WTC11 (cell line): ENCODE results near the gene NGRN.

Source experiments
- CREB1 ChIP-seq: sonication (generic); formaldehyde crosslinking; IDR thresholded peaks from 2 replicates; pipeline ENCODE4 v1.8.0; 2023; ENCODE audit warnings: mild to moderate bottlenecking, missing genetic modification reagents
- CREM ChIP-seq: sonication (generic); formaldehyde crosslinking; IDR thresholded peaks from 2 replicates; pipeline ENCODE4 v1.8.1; 2022; ENCODE audit warnings: mild to moderate bottlenecking, missing genetic modification reagents, moderate library complexity
- NR3C1 ChIP-seq: sonication (generic); formaldehyde crosslinking; conservative IDR thresholded peaks from 2 replicates; pipeline ENCODE4 v1.8.1; 2023; ENCODE audit warnings: low read depth, mild to moderate bottlenecking, missing genetic modification reagents
- SMAD3 ChIP-seq: sonication (generic); formaldehyde crosslinking; IDR thresholded peaks from 2 replicates; pipeline ENCODE4 v1.8.0; 2022; ENCODE audit warnings: missing genetic modification reagents, mild to moderate bottlenecking, borderline replicate concordance
- SP1 ChIP-seq: sonication (generic); formaldehyde crosslinking; conservative IDR thresholded peaks from 2 replicates; pipeline ENCODE4 v1.8.1; 2022; ENCODE audit warnings: missing genetic modification reagents
- TEAD1 ChIP-seq: sonication (generic); formaldehyde crosslinking; IDR thresholded peaks from 2 replicates; pipeline ENCODE4 v1.8.0; 2022; ENCODE audit warnings: mild to moderate bottlenecking, missing genetic modification reagents
- ZNF532 ChIP-seq: fragments of 250-450 bp; sonication (Bioruptor Pico); IDR thresholded peaks from 2 replicates; pipeline ENCODE4 v1.9.0; 2021; ENCODE audit warnings: mild to moderate bottlenecking, borderline replicate concordance
- TF ChIP-seq, protein P1 (sequence below): fragments of 200-600 bp; IDR thresholded peaks from 2 replicates; pipeline ENCODE4 v1.8.0; 2022; ENCODE audit warnings: antibody characterized with exemption
- TF ChIP-seq, protein P2 (sequence below): sonication (generic); formaldehyde crosslinking; IDR thresholded peaks from 2 replicates; pipeline ENCODE4 v1.8.0; 2022; ENCODE audit warnings: mild to moderate bottlenecking, missing genetic modification reagents
- TF ChIP-seq, protein P3 (sequence below): sonication (generic); formaldehyde crosslinking; IDR thresholded peaks from 2 replicates; pipeline ENCODE4 v1.8.1; 2023; ENCODE audit warnings: mild to moderate bottlenecking, missing genetic modification reagents, borderline replicate concordance

DNA sequence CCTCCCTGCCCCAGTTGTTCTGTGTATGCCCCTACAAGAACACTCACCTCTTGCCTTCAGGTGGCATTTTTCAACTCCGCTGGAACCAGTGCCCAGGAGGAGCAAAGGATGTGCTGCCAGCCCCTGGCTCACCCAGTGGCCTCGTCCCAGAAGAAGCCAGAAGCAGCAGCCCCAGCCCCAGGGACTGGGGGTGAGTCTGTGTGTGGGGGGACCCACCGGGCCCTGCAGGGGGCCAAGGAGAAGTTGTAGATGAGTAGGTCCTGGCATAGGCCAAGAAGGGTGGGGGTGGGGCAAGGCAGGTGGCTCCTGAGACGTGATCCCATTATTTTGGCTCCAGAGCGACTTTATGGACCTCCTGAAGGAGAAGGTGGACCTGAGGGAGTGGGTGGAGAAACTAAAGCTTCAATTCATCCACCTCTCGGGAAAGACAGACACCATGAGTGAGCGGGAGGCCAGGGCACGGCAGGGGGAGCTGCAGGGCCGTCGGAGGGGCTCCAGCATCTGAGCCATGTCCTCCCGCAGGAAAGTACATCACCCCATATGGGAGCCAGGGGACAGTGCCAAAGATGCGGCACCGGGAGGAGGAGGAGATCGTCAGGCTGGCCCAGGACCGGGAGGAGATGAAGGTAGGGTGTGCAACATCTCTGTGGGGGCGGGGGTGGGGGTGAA lies 29.3 kb downstream of the NGRN start:
- TF ChIP-seq CREB1 (CRISPR knock-in tag) (no peak), NR3C1 (CRISPR knock-in tag) (no peak), TEAD1 (CRISPR knock-in tag) (no peak), SP1 (no peak), SMAD3 (CRISPR knock-in tag) (no peak), CREM (CRISPR knock-in tag) (no peak), ZNF532 (no peak)
- TF ChIP-seq, protein P1, sequence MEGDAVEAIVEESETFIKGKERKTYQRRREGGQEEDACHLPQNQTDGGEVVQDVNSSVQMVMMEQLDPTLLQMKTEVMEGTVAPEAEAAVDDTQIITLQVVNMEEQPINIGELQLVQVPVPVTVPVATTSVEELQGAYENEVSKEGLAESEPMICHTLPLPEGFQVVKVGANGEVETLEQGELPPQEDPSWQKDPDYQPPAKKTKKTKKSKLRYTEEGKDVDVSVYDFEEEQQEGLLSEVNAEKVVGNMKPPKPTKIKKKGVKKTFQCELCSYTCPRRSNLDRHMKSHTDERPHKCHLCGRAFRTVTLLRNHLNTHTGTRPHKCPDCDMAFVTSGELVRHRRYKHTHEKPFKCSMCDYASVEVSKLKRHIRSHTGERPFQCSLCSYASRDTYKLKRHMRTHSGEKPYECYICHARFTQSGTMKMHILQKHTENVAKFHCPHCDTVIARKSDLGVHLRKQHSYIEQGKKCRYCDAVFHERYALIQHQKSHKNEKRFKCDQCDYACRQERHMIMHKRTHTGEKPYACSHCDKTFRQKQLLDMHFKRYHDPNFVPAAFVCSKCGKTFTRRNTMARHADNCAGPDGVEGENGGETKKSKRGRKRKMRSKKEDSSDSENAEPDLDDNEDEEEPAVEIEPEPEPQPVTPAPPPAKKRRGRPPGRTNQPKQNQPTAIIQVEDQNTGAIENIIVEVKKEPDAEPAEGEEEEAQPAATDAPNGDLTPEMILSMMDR, result no peak
- TF ChIP-seq, protein P2, sequence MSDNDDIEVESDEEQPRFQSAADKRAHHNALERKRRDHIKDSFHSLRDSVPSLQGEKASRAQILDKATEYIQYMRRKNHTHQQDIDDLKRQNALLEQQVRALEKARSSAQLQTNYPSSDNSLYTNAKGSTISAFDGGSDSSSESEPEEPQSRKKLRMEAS, result no peak
- TF ChIP-seq, protein P3, sequence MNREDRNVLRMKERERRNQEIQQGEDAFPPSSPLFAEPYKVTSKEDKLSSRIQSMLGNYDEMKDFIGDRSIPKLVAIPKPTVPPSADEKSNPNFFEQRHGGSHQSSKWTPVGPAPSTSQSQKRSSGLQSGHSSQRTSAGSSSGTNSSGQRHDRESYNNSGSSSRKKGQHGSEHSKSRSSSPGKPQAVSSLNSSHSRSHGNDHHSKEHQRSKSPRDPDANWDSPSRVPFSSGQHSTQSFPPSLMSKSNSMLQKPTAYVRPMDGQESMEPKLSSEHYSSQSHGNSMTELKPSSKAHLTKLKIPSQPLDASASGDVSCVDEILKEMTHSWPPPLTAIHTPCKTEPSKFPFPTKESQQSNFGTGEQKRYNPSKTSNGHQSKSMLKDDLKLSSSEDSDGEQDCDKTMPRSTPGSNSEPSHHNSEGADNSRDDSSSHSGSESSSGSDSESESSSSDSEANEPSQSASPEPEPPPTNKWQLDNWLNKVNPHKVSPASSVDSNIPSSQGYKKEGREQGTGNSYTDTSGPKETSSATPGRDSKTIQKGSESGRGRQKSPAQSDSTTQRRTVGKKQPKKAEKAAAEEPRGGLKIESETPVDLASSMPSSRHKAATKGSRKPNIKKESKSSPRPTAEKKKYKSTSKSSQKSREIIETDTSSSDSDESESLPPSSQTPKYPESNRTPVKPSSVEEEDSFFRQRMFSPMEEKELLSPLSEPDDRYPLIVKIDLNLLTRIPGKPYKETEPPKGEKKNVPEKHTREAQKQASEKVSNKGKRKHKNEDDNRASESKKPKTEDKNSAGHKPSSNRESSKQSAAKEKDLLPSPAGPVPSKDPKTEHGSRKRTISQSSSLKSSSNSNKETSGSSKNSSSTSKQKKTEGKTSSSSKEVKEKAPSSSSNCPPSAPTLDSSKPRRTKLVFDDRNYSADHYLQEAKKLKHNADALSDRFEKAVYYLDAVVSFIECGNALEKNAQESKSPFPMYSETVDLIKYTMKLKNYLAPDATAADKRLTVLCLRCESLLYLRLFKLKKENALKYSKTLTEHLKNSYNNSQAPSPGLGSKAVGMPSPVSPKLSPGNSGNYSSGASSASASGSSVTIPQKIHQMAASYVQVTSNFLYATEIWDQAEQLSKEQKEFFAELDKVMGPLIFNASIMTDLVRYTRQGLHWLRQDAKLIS, result no peak
